Inflammatory macrophage treated with lipopolysaccharide for 4 hours (primary cell): Measurements from ENCODE around the gene PRICKLE4.

Source experiments
- DNase-seq: peaks from one replicate; pipeline ENCODE4 v3.0.0-alpha.2; 2020

PRICKLE4 gene

DNA sequence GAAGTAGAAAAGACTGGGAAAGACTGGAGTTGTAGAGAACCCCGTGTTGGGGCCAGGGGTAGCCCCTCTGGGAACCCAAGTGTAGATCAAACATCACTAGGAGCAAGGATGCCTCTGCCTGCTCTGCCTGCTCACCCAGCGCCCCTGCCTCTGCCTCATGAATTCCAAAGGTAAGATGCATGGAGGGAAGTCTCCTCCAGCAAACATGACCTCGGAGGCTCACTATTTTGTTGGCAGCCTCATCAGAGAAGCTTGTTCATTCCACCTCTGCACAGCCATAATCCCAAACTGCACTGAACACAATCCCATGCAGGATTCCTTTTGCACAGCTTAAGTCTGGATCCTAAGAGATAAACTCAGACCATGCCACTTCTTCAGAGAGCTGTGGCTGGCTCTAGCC, 5.7 kb upstream of the PRICKLE4 start:
- DNase-seq: no peak

GRCh38 chr6:41775293-41775882, 5.2 kb upstream of the PRICKLE4 start:
- no peak for DNase-seq

DNA sequence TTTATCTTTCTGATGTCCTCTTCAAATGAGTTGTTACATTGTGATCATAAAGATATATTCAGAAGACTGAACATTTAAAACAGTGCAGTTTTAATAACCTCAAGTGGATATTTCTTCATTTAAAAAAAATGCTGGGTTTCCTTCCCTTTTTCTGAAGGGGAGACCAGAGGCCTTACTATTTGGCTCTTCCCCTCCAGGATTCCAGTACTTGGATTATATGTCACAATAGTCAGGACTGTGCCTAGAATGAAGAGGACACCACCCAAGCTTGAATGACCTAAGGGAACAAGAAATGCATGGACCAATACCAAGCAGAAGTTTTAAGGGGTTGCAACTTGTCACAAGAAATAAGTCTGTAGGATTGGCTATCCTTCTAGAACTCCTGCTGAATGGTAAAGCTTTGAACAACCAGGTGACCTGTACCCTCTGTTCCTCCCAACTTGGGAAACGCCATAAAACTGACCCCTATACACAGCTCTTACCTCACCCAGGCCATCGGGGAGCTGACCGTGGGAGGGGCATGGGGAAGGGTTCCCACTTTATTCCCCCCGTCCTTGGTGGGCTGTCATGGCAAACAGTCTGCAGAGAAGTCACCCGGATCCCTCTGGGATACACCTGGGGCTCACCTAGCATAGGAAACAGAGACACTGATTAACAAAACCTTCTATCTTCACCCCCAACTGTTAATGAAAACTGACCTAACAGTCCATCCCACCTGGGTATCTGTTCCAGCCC, 2.9 kb upstream of the PRICKLE4 start:
- peak; percentile 63 for DNase-seq

GRCh38 chr6:41778895-41779294, 1.7 kb upstream of the PRICKLE4 start:
- no peak for DNase-seq

- DNase-seq: no peak
Measured at GRCh38 chr6:41779336-41779735, 1.2 kb upstream of the PRICKLE4 start.

GRCh38 chr6:41779788-41780550, 613 bp upstream of the PRICKLE4 start, which contains the start of gene FRS3:
FRS3 (minus strand) TSS chr6:41779900; CDS start chr6:41776987, 2,913 bp downstream.
- DNase-seq: peak; percentile 95

DNA sequence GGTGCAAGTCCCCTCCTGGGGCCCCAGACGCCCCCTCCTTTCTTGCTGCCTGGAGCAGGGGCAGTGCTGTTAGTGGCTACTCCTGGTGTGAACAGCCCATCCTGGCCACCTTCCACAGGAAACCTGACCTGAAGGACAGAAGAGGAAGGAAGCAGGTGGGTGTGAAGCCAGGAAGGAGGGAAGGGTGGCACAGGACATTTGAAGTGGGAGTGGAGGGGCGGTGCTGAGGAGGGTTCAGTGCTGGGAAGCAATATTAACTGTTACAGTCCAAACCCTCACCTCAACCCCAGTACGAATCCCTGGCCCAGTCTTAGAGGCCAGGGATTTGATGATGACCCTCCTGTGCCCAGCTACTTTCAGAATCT, 766 bp downstream of the PRICKLE4 start:
- no peak for DNase-seq

- no peak for DNase-seq
Measured at GRCh38 chr6:41783106-41783780, 2.7 kb downstream of the PRICKLE4 start.

DNA sequence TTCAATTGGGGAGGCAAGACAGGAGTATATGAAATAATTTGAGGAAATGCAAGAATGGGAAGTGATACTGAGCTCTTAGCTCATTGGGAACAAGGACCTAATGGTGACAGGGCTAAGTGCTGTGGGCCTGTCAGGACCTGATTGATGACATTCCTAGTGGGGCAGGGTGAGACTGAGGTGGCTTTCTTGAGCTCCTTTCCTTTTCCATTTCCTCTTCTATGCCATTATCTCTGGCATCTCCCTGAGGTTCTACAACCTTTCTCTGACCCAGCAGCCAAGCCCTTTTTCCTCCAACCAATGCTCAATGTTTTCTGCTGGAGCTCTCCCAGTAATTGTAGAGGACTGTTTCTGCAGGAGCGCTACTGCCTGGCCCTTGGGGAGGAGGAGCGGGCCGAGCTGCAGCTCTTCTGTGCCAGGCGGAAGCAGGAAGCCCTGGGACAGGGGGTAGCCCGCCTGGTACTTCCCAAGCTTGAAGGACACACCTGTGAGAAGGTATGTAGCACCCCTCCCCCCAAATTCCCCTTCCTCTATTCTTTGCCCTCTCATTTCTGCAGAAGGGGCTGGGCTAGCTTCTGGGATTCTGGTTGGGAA, 4.1 kb downstream of the PRICKLE4 start:
- peak; percentile 89 for DNase-seq

GRCh38 chr6:41785254-41785653, 4.7 kb downstream of the PRICKLE4 start:
- DNase-seq: no peak

DNA sequence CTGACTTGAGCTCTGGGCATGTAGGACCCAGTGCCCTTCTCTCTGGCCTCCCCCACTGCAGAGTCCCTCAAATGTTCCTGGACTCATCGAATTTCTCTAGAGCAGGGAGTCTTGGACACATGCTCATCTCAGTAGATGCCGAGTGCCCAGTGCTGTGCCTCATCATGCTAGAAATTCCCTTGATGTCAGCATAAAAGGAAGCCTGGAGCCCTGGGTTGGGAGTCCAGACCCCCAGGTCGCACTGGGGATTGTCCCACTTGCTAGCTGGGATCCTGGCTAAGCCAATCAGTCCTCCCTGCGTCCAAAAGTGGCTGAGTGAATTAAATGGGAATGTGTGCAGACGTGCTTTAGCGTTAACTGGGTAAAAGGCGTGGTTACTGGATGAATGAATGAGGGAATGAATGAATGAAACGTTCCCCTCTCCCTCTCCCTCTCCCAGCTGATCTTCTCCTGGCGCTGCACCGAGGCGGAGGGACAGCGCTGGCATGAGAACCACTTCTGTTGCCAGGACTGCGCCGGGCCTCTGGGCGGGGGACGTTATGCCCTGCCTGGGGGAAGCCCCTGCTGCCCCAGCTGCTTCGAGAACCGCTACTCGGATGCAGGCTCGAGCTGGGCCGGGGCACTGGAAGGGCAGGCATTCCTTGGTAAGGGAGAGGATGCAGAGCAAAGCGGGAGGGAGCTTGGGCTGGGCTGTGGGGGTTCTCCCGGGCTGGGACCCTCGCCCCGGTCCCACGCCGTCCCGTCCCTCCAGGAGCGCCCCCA, 5.3 kb downstream of the PRICKLE4 start:
- no peak for DNase-seq

GRCh38 chr6:41786451-41787218, 6.1 kb downstream of the PRICKLE4 start:
- DNase-seq: peak; percentile 80

DNA sequence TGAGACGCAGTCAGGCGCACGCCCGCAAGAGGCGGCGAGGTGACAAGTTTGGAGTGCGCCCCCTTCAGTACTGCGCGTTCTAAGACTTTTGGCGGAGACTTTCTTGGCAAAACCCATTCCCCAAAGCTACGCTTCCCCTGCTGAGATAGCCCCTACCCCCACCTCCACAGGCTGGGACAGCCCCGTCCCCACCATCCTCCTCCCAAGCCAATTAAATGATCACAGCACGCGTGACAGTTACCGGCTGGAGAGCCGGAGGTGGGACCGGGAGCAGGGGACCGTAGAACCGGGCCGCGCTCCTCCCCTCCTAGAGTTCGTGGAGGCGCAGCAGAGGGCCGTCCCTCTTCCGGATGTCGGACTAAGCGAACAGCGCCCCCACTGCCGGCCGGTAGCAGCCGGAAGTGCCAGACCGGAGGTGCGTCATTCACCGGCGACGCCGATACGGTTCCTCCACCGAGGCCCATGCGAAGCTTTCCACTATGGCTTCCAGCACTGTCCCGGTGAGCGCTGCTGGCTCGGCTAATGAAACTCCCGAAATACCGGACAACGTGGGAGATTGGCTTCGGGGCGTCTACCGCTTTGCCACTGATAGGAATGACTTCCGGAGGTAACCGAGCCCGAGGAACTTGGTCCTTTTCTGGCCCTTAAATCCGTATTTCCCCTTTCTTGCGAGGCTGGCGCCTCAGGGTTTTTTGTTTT, 6.8 kb downstream of the PRICKLE4 start, which contains the start of gene TOMM6:
Gene TOMM6 (plus strand): TSS at position 476 of the 699 bp plus-strand sequence. CDS start 4 bp downstream, at position 480.
- DNase-seq: peak; percentile 95

DNA sequence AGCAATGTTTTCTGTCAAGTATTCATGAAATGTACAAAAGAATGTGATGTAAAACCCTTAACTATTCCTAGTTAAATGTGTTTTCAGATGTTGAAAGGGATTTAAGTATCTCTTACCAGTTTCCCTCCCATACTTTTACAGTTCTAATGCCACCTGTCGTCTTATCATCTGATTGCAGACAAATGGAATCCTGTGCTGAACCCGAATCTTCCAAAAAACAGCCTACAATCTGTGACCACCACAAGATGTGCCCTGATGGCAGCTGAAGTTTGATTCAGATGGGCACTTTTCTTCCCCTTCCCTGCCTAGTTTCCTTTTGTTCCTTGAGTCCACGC, 8.8 kb downstream of the PRICKLE4 start:
- DNase-seq: no peak

DNA sequence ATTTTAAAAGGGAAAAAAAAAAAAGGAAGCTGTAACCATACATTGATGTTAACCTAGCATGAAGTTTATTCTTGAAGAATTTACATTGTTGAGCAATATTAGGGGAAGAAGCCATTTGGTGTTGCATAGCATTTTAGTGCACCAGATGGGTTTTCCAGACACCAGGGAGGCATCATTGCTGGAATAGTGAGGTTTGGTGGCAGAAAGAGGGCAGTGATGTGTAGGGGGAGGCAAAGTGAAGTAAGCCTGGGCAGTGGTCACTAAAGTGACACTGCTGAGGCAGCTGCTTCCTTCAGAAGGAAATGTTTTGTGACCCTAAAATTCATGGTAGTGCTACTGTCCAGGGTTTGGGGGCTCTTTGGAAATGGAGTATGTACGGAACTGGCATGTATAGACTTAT, 9.5 kb downstream of the PRICKLE4 start:
- DNase-seq: peak; percentile 83

- DNase-seq: no peak
Measured at GRCh38 chr6:41791305-41791704, 10.7 kb downstream of the PRICKLE4 start.

GRCh38 chr6:41791984-41792383, 11.4 kb downstream of the PRICKLE4 start:
- DNase-seq: no peak

- DNase-seq: no peak
Measured at GRCh38 chr6:41796474-41796873, 15.9 kb downstream of the PRICKLE4 start.

DNA sequence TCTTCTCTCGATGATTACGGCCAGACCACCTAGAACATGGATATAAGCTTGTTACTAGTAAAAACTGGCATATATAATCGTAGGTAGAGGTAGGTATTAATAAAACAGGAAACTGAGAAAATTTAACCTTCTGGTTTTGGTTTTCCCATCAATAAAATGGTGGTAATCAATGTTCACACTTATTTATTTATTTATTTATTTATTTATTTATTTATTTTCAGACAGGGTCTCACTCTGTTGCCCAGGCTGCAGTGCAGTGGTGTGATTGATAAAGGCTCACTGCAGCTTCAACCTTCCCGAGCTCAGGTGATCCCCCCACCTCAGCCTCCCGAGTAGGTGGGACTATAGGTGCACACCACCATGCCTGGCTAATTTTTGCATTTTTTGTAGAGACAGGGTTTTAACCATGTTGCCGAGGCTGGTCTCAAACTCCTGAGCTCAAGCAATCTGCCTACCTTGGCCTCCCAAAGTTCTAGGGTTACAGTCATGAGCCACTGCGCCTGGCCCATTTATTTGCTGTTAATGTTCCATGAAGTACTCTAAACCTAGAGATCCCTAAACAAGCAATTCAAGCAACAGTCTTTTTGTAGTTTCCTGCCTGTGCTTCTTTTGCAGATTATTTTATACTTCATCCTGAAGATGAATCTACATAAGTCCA, 18.4 kb downstream of the PRICKLE4 start:
- no peak for DNase-seq

- DNase-seq: no peak
Measured at GRCh38 chr6:41799559-41799911, 19.0 kb downstream of the PRICKLE4 start.
